ENCODE data around the gene IGFBP5.

IGFBP5 gene, protein sequence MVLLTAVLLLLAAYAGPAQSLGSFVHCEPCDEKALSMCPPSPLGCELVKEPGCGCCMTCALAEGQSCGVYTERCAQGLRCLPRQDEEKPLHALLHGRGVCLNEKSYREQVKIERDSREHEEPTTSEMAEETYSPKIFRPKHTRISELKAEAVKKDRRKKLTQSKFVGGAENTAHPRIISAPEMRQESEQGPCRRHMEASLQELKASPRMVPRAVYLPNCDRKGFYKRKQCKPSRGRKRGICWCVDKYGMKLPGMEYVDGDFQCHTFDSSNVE

GRCh38 chr2:216695401-216695821, at the start of gene IGFBP5:
IGFBP5 (minus strand) TSS chr2:216695549; CDS start chr2:216694775, 774 bp downstream.
- no peaks in the 10 kb centered on the region for H3K9me2 ChIP-seq (replicated peaks; ENCODE audit: insufficient read depth, low read length)
- no peaks in the 10 kb centered on the region for H3K79me2 ChIP-seq (ENCODE audit: insufficient read depth, low read length)
- no peak within 1 kb of the TSS for H3K4me2 ChIP-seq (ENCODE audit: low read depth, low read length, poor library complexity, severe bottlenecking)
- no peaks in the 10 kb centered on the region for H4K20me1 ChIP-seq (ENCODE audit: low read depth, low read length)
- H3K36me3 ChIP-seq (ENCODE audit: low read length), result no peaks in the 10 kb centered on the region
- no peaks in the 10 kb centered on the region for H3K27me3 ChIP-seq (ENCODE audit: low read length)
- H3K9me3 ChIP-seq (ENCODE audit: insufficient read depth, low read length), result no peaks in the 10 kb centered on the region
- no peaks in the 10 kb centered on the region for H3F3A ChIP-seq (ENCODE audit: insufficient read depth)
- no peak within 1 kb of the TSS for H3K27ac ChIP-seq (ENCODE audit: low read depth, low read length)
- no peak within 1 kb of the TSS for H3K4me3 ChIP-seq (ENCODE audit: insufficient read depth, low read length, poor library complexity, severe bottlenecking)
- no peak within 1 kb of the TSS for H2AFZ ChIP-seq (ENCODE audit: low read depth, low read length, severe bottlenecking)
- TF ChIP-seq EZH2phosphoT487 (conservative IDR thresholded peaks at IDR 0.05; ENCODE audit: low read length) (no peak), CTCF (IDR thresholded peaks at IDR 0.05; ENCODE audit: insufficient read depth, low read length, poor library complexity, severe bottlenecking) (no peak)
- H3K9ac ChIP-seq (ENCODE audit: low read length), result no peak within 1 kb of the TSS

DNA sequence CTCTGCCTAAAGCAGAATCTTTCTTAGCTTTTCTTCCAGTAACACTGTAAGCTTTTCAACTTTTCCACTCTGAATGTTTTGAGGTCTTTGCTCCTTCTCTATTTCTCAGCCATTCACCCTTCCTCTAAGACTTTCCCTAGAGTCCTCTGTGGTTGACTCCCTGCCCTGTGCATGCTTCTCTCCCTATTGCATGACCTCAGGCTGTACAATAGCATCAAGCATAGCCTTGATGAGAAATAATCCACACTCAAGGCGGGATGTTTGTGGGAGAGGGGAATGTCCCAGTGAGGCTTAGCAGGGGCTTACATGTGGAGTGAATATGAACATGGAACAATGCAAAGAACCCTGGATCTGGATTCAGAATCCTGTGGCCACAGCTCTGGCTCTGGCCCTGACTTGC, 48.4 kb upstream of the IGFBP5 start:
- H4K20me1 ChIP-seq (ENCODE audit: low read depth, low read length), result no peaks in the 10 kb centered on the region
- no peak overlapping the region for H3K27ac ChIP-seq (ENCODE audit: low read depth, low read length)
- no peak overlapping the region for H3K9ac ChIP-seq (ENCODE audit: low read length)
- no peaks in the 10 kb centered on the region for H3K27me3 ChIP-seq (ENCODE audit: low read length)
- no peak overlapping the region for H2AFZ ChIP-seq (ENCODE audit: low read depth, low read length, severe bottlenecking)
- no peak overlapping the region for H3K4me2 ChIP-seq (ENCODE audit: low read depth, low read length, poor library complexity, severe bottlenecking)
- H3K36me3 ChIP-seq (ENCODE audit: low read length), result no peaks in the 10 kb centered on the region
- no peaks in the 10 kb centered on the region for H3K9me2 ChIP-seq (replicated peaks; ENCODE audit: insufficient read depth, low read length)
- no peaks in the 10 kb centered on the region for H3F3A ChIP-seq (ENCODE audit: insufficient read depth)
- H3K79me2 ChIP-seq (ENCODE audit: insufficient read depth, low read length), result no peaks in the 10 kb centered on the region
- H3K4me3 ChIP-seq (ENCODE audit: insufficient read depth, low read length, poor library complexity, severe bottlenecking), result no peak overlapping the region
- TF ChIP-seq CTCF (IDR thresholded peaks at IDR 0.05; ENCODE audit: insufficient read depth, low read length, poor library complexity, severe bottlenecking) (no peak), EZH2phosphoT487 (conservative IDR thresholded peaks at IDR 0.05; ENCODE audit: low read length) (no peak)
- no peaks in the 10 kb centered on the region for H3K9me3 ChIP-seq (ENCODE audit: insufficient read depth, low read length)

DNA sequence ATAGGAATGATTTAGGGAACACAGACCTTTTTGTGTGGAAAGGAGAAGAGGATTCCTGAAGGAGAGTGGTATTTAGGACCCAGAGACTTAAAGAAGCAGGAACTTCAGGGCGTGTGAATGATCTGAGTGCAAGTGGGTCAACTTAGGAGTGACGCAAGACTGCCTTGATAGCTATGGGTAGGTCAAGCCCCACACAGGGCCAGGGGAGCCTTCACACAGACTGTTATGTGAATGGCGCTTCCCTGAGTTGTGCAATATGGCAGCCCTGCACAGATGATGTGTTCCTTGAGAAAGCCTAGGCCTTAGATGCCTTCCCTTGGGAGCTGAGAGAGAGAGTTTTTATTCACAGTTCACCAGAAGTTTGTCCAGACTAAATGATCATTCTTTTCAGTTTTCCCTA, 47.1 kb upstream of the IGFBP5 start:
- Histone ChIP-seq H3K27ac (ENCODE audit: low read depth, low read length) (no peak overlapping the region), H3F3A (ENCODE audit: insufficient read depth) (no peaks in the 10 kb centered on the region), H3K79me2 (ENCODE audit: insufficient read depth, low read length) (no peaks in the 10 kb centered on the region), H2AFZ (ENCODE audit: low read depth, low read length, severe bottlenecking) (no peak overlapping the region), H4K20me1 (ENCODE audit: low read depth, low read length) (no peaks in the 10 kb centered on the region), H3K9me3 (ENCODE audit: insufficient read depth, low read length) (no peaks in the 10 kb centered on the region), H3K4me2 (ENCODE audit: low read depth, low read length, poor library complexity, severe bottlenecking) (no peak overlapping the region), H3K27me3 (ENCODE audit: low read length) (no peaks in the 10 kb centered on the region), H3K9ac (ENCODE audit: low read length) (no peak overlapping the region), H3K36me3 (ENCODE audit: low read length) (no peaks in the 10 kb centered on the region), H3K9me2 (replicated peaks; ENCODE audit: insufficient read depth, low read length) (no peaks in the 10 kb centered on the region), H3K4me3 (ENCODE audit: insufficient read depth, low read length, poor library complexity, severe bottlenecking) (no peak overlapping the region)
- TF ChIP-seq EZH2phosphoT487 (conservative IDR thresholded peaks at IDR 0.05; ENCODE audit: low read length), result no peak

DNA sequence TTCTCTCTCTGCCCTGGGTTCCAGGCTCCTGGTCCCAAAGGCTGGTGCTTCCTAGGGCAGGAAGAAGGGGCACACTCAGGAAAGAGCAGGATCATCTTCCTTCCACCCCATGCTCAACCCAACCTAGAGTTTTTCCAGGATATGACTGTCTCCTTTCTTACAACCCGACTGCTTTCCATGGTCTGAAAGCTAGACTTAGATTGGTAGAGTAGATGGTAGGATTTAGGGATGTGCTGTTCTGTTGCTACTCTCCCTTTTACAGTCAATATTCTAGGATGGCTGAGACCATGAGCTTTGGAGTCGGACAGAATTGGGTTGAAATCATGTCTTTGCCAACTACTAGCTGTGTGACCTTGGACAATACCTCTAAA, 45.9 kb upstream of the IGFBP5 start:
- H3K9ac ChIP-seq (ENCODE audit: low read length), result no peak overlapping the region
- H3K36me3 ChIP-seq (ENCODE audit: low read length), result no peaks in the 10 kb centered on the region
- H2AFZ ChIP-seq (ENCODE audit: low read depth, low read length, severe bottlenecking), result no peak overlapping the region
- H3F3A ChIP-seq (ENCODE audit: insufficient read depth), result no peaks in the 10 kb centered on the region
- H3K9me2 ChIP-seq (replicated peaks; ENCODE audit: insufficient read depth, low read length), result no peaks in the 10 kb centered on the region
- H3K27ac ChIP-seq (ENCODE audit: low read depth, low read length), result no peak overlapping the region
- H3K79me2 ChIP-seq (ENCODE audit: insufficient read depth, low read length), result no peaks in the 10 kb centered on the region
- no peaks in the 10 kb centered on the region for H4K20me1 ChIP-seq (ENCODE audit: low read depth, low read length)
- H3K9me3 ChIP-seq (ENCODE audit: insufficient read depth, low read length), result no peaks in the 10 kb centered on the region
- no peak overlapping the region for H3K4me3 ChIP-seq (ENCODE audit: insufficient read depth, low read length, poor library complexity, severe bottlenecking)
- no peak for TF ChIP-seq EZH2phosphoT487 (conservative IDR thresholded peaks at IDR 0.05; ENCODE audit: low read length)
- TF ChIP-seq CTCF (IDR thresholded peaks at IDR 0.05; ENCODE audit: insufficient read depth, low read length, poor library complexity, severe bottlenecking), result no peak
- no peaks in the 10 kb centered on the region for H3K27me3 ChIP-seq (ENCODE audit: low read length)
- H3K4me2 ChIP-seq (ENCODE audit: low read depth, low read length, poor library complexity, severe bottlenecking), result no peak overlapping the region
